KMS-11 (cell line): ENCODE measurements around the gene RBM38.

Experiments
- H2AFZ ChIP-seq: fragments of 200-600 bp; sonication (generic); 2 replicates; pipeline ENCODE4 v1.6.1; 2016; ENCODE audit warnings: antibody characterized with exemption, mixed run types, low read depth
- H3K27ac ChIP-seq: fragments of 200-600 bp; sonication (generic); 2 replicates; pipeline ENCODE4 v1.6.1; 2016; ENCODE audit warnings: mild to moderate bottlenecking, mixed run types
- H3K27me3 ChIP-seq: fragments of 200-600 bp; sonication (generic); 2 replicates; pipeline ENCODE4 v1.6.1; 2017; ENCODE audit warnings: mild to moderate bottlenecking, low read depth, mixed run types, moderate library complexity; ENCODE audit not compliant: insufficient read depth
- H3K36me3 ChIP-seq: fragments of 200-600 bp; sonication (generic); 2 replicates; pipeline ENCODE4 v1.6.1; 2017; ENCODE audit warnings: mild to moderate bottlenecking, mixed run types; ENCODE audit not compliant: insufficient read depth
- H3K4me1 ChIP-seq: fragments of 200-600 bp; sonication (generic); 2 replicates; pipeline ENCODE4 v1.6.1; 2016; ENCODE audit warnings: mild to moderate bottlenecking, low read depth, mixed run types; ENCODE audit not compliant: poor library complexity, severe bottlenecking
- H3K4me2 ChIP-seq: fragments of 200-600 bp; sonication (generic); 2 replicates; pipeline ENCODE4 v1.7.0; 2016; ENCODE audit warnings: mild to moderate bottlenecking, mixed run types
- H3K4me3 ChIP-seq: fragments of 200-600 bp; sonication (generic); IDR thresholded peaks from 2 replicates; pipeline ENCODE4 v1.6.1; 2017; ENCODE audit warnings: low read depth, low read length, mixed read lengths; ENCODE audit not compliant: insufficient read depth
- H3K79me2 ChIP-seq: fragments of 200-600 bp; sonication (generic); 2 replicates; pipeline ENCODE4 v1.6.1; 2016; ENCODE audit warnings: low read depth, mixed run types; ENCODE audit not compliant: insufficient read depth
- H3K9ac ChIP-seq: fragments of 200-600 bp; sonication (generic); 2 replicates; pipeline ENCODE4 v1.6.1; 2016; ENCODE audit warnings: mild to moderate bottlenecking, mixed run types
- H4K20me1 ChIP-seq: fragments of 200-600 bp; sonication (generic); 2 replicates; pipeline ENCODE4 v1.6.1; 2016; ENCODE audit warnings: mild to moderate bottlenecking, mixed run types; ENCODE audit not compliant: insufficient read depth
- TF ChIP-seq, protein P1 (sequence below): fragments of 200-600 bp; sonication (generic); conservative IDR thresholded peaks from 2 replicates; pipeline ENCODE4 v1.6.1; 2017; ENCODE audit warnings: low read depth, mild to moderate bottlenecking, antibody characterized with exemption, low read length, moderate library complexity, mixed read lengths

Gene RBM38

DNA sequence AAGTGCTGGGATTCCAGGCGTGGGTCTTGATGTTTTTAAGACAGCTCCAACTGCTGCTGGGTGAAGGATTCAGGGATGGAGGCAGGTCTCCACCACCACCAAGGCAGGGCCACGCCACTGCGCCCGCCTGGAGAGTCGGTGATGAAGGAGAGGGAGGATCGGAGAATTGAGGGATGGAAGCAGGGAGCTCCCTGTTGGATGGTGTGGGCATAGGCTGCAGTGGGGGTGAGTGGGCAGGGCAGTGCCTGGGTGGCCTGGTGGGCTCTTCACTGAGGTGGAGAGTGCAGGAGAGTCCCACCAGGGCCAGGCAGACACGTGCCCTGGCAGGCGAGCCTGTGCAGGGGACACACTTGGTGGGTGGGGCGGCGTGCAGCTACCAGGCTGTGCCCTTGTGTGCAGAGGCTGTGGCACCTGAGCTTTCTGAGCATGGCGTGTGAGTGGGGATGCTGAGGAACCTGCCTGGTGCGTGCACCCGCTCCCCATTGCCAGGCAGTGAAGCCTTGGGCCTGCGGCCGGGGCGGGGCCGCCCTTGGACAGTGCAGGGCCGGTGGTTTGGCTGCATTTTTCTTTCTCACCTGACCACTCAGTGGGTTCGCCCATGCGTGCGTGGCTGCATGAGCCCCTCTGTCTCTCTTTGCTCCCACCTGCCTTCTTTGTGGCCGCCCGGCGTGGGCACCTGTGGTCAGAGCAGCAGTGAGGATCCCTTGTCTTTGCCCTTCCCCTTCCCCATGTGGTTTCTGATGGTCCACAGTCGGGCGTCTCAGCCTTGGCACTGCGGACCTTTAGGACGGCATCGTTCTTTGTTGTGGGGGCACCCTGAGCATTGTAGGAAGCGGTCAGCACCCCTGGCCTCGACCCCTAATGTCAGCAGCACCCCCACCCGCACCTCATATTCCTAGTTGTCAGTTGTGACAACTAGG is 11.3 kb downstream of the RBM38 start:
- no peak overlapping the region for H3K27ac ChIP-seq
- H3K36me3 ChIP-seq: no peaks in the 10 kb centered on the region; the same call in none of the 2 replicates
- H4K20me1 ChIP-seq: peaks cover 40% of the 10 kb centered on the region
- no peak overlapping the region for H3K9ac ChIP-seq
- no peak overlapping the region for H2AFZ ChIP-seq
- no peak overlapping the region for H3K4me2 ChIP-seq
- H3K79me2 ChIP-seq: peaks cover 75% of the 10 kb centered on the region
- no peaks in the 10 kb centered on the region for H3K27me3 ChIP-seq
- peaks cover 40% of the 10 kb centered on the region for H3K4me1 ChIP-seq
- H3K4me3 ChIP-seq: no peak overlapping the region
- TF ChIP-seq, protein P1, sequence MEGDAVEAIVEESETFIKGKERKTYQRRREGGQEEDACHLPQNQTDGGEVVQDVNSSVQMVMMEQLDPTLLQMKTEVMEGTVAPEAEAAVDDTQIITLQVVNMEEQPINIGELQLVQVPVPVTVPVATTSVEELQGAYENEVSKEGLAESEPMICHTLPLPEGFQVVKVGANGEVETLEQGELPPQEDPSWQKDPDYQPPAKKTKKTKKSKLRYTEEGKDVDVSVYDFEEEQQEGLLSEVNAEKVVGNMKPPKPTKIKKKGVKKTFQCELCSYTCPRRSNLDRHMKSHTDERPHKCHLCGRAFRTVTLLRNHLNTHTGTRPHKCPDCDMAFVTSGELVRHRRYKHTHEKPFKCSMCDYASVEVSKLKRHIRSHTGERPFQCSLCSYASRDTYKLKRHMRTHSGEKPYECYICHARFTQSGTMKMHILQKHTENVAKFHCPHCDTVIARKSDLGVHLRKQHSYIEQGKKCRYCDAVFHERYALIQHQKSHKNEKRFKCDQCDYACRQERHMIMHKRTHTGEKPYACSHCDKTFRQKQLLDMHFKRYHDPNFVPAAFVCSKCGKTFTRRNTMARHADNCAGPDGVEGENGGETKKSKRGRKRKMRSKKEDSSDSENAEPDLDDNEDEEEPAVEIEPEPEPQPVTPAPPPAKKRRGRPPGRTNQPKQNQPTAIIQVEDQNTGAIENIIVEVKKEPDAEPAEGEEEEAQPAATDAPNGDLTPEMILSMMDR: no peak

DNA sequence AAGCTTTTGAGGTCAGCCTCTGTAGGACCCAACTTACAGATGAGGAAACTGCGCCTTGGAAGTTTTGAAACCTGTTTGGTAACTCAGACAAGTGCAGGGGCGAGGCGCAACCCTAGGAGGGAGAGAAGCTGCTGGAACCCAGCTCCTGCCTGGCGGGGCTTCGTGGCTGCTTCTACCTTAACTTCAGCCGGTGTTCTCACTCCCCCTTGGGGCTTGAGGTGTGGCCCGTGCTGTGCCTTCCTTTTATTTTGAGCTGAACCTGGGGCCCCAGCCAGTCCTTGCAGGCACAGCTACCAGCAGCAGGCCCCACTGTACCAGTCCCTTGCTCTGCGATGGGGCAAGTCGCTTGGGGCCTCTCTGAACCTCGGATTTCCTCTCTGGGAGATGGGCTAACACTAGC is 12.0 kb downstream of the RBM38 start:
- H3K9ac ChIP-seq: no peak overlapping the region
- H3K79me2 ChIP-seq: peaks cover 72% of the 10 kb centered on the region
- peaks cover 33% of the 10 kb centered on the region for H3K4me1 ChIP-seq
- H2AFZ ChIP-seq: no peak overlapping the region
- H3K4me2 ChIP-seq: no peak overlapping the region
- H3K27me3 ChIP-seq: no peaks in the 10 kb centered on the region
- no peak overlapping the region for H3K27ac ChIP-seq
- TF ChIP-seq, protein P1: no peak
- peaks cover 40% of the 10 kb centered on the region for H4K20me1 ChIP-seq
- no peaks in the 10 kb centered on the region; the same call in none of the 2 replicates for H3K36me3 ChIP-seq
- no peak overlapping the region for H3K4me3 ChIP-seq

DNA sequence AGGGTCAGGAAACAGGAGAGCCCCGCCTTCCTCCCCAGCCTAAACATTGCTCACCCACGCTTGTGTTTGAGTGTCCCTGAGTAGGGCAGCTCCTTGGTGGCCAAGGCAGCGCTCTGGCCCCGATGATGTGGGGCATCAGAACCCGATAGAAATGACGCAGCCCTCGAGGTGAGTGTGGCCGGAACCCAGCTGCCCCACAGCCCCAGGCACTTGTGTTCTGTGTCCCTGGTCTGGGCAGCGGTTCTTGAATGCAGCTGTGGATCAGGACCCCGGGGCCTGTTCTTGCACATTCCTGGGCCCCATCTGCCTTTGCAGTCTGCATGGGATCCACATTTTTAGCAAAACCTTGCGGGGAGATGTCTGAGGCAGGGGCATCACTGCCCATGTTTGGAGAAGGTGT is 12.8 kb downstream of the RBM38 start:
- H3K9ac ChIP-seq: no peak overlapping the region
- no peaks in the 10 kb centered on the region; the same call in none of the 2 replicates for H3K36me3 ChIP-seq
- H3K27me3 ChIP-seq: no peaks in the 10 kb centered on the region

DNA sequence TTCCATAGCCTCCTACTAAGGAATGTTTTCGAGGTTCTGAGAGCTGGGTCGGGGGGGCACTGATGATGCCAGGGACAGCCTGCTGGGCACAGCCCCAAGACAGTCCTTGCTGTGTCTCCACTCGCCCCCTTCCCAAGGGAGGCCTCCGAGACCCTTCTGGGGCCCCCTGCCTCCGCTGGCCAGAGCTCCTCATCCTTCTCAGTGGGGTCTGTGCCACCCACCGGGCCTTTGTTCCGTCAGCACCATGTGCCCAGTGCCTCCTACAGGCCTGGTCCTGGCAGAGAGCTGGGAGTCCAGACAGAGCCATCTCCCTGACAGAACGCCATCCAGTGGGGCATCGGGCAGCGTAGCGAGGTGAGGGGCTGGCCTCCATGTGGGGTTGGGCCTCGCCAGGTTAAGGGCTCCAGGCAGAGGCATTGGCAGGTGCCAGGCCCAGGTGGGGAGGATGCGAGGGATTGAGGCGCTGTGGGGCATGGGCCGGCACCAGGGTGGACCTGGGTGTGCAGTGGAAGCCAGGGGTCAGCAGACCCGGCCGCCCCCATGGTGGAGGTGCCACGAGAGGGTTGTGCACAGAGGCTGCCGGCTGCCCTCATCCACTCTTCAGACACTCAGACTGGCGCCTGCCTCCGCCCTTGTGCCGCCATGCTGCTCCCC is 13.3 kb downstream of the RBM38 start:
- no peaks in the 10 kb centered on the region; the same call in none of the 2 replicates for H3K36me3 ChIP-seq

More for the DNA sequence above, 12.8 kb downstream of the RBM38 start:
- H3K79me2 ChIP-seq: peaks cover 68% of the 10 kb centered on the region
- no peak overlapping the region for H3K4me2 ChIP-seq
- H3K4me3 ChIP-seq: no peak overlapping the region
- H3K4me1 ChIP-seq: peaks cover 27% of the 10 kb centered on the region
- H4K20me1 ChIP-seq: peaks cover 40% of the 10 kb centered on the region
- no peak overlapping the region for H3K27ac ChIP-seq
- TF ChIP-seq, protein P1: no peak
- no peak overlapping the region for H2AFZ ChIP-seq

More for the DNA sequence above, 13.3 kb downstream of the RBM38 start:
- peaks cover 62% of the 10 kb centered on the region for H3K79me2 ChIP-seq
- TF ChIP-seq, protein P1: no peak
- no peak overlapping the region for H2AFZ ChIP-seq
- H3K27me3 ChIP-seq: no peaks in the 10 kb centered on the region
- no peak overlapping the region for H3K4me3 ChIP-seq
- no peak overlapping the region for H3K9ac ChIP-seq
- peaks cover 21% of the 10 kb centered on the region for H3K4me1 ChIP-seq
- H3K4me2 ChIP-seq: no peak overlapping the region
- H4K20me1 ChIP-seq: peaks cover 39% of the 10 kb centered on the region
- H3K27ac ChIP-seq: no peak overlapping the region
